Measurements from ENCODE around the gene NOSIP. TPM values are rescaled to one million over a fixed set of nuclear protein-coding genes. Genes with fewer than 3 reads are reported as not detected.

Gene NOSIP
- total RNA-seq, 1 donor from 2014 or later: 28.4 TPM

GRCh38 chr19:49506575-49507105 is 73.7 kb downstream of the NOSIP start:
- no peak for DNase-seq

Small RNAs within 50 kb of the gene (small RNA-seq; reads per million reads assigned to genes)
- gene RF00019 (ENCODE audit: low replicate concordance): not detected

Other genes with a start within 250 kb of the NOSIP start
- gene CD37, start 245.2 kb downstream of the NOSIP start, total RNA-seq: 8.2 TPM
- gene TEAD2, start 218.1 kb downstream of the NOSIP start, total RNA-seq: 21.4 TPM
- gene DKKL1, start 216.7 kb downstream of the NOSIP start, total RNA-seq: not detected
- not detected for gene KASH5, start 192.3 kb downstream of the NOSIP start, total RNA-seq
- not detected for gene PTH2, start 157.1 kb downstream of the NOSIP start, total RNA-seq
- not detected for gene GFY, start 155.2 kb downstream of the NOSIP start, total RNA-seq
- 0.59 TPM for gene SLC17A7, start 139.0 kb downstream of the NOSIP start, total RNA-seq
- 49.7 TPM for gene PIH1D1, start 128.7 kb downstream of the NOSIP start, total RNA-seq
- gene ALDH16A1, start 127.3 kb downstream of the NOSIP start, total RNA-seq: 22.5 TPM
- 1.3 TPM for gene FLT3LG, start 106.3 kb downstream of the NOSIP start, total RNA-seq
- 3,296 TPM for gene RPL13A, start 92.9 kb downstream of the NOSIP start, total RNA-seq
- 2,894 TPM for gene RPS11, start 84.1 kb downstream of the NOSIP start, total RNA-seq
- 96.1 TPM for gene FCGRT, start 67.9 kb downstream of the NOSIP start, total RNA-seq
- gene RCN3, start 52.6 kb downstream of the NOSIP start, total RNA-seq: 71.9 TPM
- 2.8 TPM for gene PRRG2, start 760 bp upstream of the NOSIP start, total RNA-seq
- 6.9 TPM for gene PRR12, start 10.6 kb upstream of the NOSIP start, total RNA-seq
- 10.2 TPM for gene RRAS, start 59.6 kb upstream of the NOSIP start, total RNA-seq
- 8.5 TPM for gene SCAF1, start 61.7 kb upstream of the NOSIP start, total RNA-seq
- 42.6 TPM for gene IRF3, start 85.3 kb upstream of the NOSIP start, total RNA-seq
- 5.0 TPM for gene BCL2L12, start 85.4 kb upstream of the NOSIP start, total RNA-seq
- 129 TPM for gene PRMT1, start 96.7 kb upstream of the NOSIP start, total RNA-seq
- 0.69 TPM for gene ADM5, start 109.0 kb upstream of the NOSIP start, total RNA-seq
- gene CPT1C, start 110.6 kb upstream of the NOSIP start, total RNA-seq: 1.6 TPM
- 0.30 TPM for gene TSKS, start 182.8 kb upstream of the NOSIP start, total RNA-seq
- gene AP2A1, start 186.4 kb upstream of the NOSIP start, total RNA-seq: 31.4 TPM
- 13.4 TPM for gene FUZ, start 232.7 kb upstream of the NOSIP start, total RNA-seq
- gene MED25, start 237.7 kb upstream of the NOSIP start, total RNA-seq: 17.4 TPM

All from skin of body (tissue), 3 donors.